Measurements from ENCODE around the gene KLRG1.

GRCh38 chr12:8947737-8948136 is 41.6 kb upstream of the KLRG1 start:
- TF ChIP-seq POLR2A (IDR thresholded peaks at IDR 0.05) (no peak), CTCF (IDR thresholded peaks at IDR 0.05) (no peak)
